WI38 (cell line): Measurements from ENCODE around the gene SLC39A8.

Experiments used
- H3K4me3 ChIP-seq: 2 replicates; pipeline ENCODE4 v1.5.1; 2011; ENCODE audit warnings: low read depth, mild to moderate bottlenecking, control low read depth, low read length
- TF ChIP-seq, protein P1 (sequence below): IDR thresholded peaks from 2 replicates; pipeline ENCODE4 v1.5.1; 2012; ENCODE audit warnings: low read depth, mild to moderate bottlenecking, control low read depth, low read length

The SLC39A8 gene

DNA sequence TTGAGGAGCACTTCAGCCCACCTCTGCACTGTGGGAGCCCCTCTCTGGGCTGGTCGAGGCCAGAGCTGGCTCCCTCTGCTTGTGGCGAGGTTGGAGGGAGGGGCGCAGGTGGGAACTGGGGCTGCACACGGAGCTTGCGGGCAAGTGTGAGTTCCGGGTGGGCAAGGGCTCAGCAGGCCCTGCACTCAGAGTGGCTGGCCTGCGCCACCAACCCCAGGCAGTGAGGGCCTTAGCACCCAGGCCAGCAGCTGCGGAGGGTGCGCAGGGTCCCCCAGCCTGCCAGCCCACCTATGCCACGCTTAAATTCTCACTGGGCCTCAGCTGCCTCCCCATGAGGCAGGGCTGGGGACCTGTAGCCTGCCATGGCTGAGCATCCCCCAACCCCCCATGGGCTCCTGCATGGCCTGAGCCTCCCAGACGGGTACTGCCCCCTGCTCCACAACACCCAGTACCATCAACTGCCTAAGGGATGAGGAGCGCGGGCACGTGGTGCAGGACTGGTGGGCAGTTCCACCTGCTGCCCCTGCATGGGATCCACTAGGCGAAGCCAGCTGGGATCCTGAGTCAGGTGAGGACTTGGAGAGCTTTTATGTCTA is 110.9 kb downstream of the SLC39A8 start:
- TF ChIP-seq, protein P1, sequence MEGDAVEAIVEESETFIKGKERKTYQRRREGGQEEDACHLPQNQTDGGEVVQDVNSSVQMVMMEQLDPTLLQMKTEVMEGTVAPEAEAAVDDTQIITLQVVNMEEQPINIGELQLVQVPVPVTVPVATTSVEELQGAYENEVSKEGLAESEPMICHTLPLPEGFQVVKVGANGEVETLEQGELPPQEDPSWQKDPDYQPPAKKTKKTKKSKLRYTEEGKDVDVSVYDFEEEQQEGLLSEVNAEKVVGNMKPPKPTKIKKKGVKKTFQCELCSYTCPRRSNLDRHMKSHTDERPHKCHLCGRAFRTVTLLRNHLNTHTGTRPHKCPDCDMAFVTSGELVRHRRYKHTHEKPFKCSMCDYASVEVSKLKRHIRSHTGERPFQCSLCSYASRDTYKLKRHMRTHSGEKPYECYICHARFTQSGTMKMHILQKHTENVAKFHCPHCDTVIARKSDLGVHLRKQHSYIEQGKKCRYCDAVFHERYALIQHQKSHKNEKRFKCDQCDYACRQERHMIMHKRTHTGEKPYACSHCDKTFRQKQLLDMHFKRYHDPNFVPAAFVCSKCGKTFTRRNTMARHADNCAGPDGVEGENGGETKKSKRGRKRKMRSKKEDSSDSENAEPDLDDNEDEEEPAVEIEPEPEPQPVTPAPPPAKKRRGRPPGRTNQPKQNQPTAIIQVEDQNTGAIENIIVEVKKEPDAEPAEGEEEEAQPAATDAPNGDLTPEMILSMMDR, result no peak

DNA sequence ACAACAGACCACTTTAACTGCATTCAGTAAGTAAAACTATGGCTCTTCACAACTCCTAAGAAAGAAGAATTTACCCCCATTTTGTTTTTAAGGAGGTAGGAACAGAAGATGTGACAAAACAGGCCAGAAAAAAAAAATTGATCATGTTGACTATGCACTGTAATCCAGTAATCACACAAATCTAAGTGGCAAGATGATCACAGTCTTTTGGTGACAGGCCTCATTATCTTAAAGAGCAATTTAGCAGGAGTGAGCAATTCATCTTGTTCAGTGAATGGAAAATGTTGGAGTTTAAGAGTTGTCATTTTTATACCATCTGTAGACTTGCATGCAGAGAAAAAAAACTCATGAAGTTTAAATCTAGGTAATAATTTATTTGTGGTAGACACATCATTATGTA is 115.1 kb downstream of the SLC39A8 start:
- TF ChIP-seq, protein P1, result no peak
- no peak overlapping the region for H3K4me3 ChIP-seq

More for the DNA sequence above, 110.9 kb downstream of the SLC39A8 start:
- H3K4me3 ChIP-seq, result no peak overlapping the region

DNA sequence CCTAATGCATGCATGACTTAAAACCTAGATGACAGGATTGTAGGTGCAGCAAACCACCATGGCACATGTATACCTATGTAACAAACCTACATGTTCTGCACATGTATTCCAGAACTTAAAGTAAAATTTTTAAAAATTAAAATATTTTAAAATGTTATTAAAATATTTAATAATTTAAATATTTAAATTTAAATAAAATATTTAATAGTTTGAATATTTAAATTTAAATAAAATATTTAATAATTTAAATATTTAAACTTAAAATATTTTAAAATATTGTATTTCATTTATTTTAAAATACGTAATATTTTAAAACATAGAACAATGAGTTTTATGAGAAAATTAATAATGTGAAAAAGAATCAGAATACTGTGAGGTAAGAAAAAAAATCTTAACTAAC is 117.9 kb downstream of the SLC39A8 start:
- no peak overlapping the region for H3K4me3 ChIP-seq
- TF ChIP-seq, protein P1, result no peak

DNA sequence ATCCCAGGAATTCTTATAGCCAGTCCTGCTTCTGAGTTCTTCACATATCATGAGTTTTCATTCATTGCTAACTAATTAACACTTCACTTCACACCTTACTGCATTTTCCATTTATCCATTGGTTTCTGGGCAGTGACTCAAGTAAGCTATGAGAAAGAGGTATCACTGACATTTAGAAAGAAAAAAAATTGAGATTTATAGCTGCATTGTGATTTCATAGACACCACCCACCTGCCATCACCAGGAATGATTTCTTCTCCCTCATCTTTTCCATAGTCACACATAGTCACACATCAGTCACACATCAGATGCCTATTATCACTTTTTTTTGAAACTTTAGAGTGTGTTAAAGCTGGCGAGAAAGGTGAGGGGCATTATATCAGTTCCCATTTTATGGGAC is 121.8 kb downstream of the SLC39A8 start:
- TF ChIP-seq, protein P1, result no peak
- no peak overlapping the region for H3K4me3 ChIP-seq

DNA sequence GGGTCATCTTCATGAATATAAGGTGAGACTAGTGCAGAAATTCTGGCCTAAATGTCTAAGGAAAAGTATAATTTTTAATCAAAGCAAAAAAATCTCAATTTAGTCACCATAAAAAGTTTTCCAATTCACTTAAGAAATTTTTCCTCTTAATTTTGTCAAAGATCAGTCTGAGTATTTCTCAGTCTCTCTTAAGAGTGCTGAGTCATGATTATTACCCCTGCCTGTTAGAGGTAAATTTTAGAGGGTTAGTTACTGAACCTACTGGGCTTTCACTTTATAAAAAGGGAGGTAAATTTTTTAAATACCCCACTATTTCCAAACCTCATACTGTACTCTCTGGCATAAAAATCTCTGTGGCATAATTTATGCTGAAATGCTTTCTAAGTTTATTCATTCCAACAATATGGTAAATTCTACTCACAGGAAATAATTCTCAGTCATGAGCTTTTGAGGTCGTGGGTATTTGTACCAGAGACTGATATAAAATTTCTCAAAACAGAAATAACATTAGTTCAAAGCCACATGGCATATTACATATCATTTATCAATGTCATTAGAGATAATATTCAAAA is 122.4 kb downstream of the SLC39A8 start:
- no peak overlapping the region for H3K4me3 ChIP-seq
- TF ChIP-seq, protein P1, result no peak

DNA sequence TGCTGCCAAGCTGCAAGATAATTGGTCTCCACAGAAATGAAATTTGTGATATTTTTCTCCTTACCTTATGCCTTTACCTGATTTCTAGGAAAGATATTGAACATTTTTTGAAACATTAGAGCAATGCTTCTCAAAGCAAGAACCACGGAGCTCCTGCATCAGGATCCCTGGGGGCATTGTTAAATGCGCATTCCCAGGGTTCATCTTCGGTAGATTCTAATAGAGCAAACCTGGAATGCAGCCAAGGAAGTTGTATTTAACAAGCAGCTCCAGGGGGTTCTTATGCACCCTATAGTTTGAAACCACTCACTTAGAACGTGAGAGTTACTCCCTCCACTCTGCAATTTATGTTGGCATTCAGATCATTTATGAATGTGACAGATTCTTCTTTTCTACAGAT is 126.2 kb downstream of the SLC39A8 start:
- no peak overlapping the region for H3K4me3 ChIP-seq

DNA sequence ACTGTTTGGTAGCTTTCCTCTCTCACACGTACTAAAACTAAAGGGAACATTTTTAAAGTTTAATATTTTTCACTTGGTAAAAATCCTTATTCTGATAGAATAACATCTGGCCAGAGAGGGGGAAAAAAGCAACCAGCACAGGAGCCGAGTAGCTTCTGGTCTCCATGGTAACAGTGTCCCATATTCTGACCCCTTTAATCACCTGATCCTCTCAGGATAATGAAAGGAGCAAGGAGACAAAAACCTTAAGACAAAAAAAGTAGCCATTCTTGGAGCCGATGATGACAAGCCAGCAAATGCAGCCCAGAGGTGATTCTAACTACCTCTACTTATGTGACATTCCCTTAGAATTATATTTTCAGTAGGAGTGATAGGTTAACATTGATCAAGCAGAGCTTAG is 126.6 kb downstream of the SLC39A8 start:
- no peak overlapping the region for H3K4me3 ChIP-seq
- TF ChIP-seq, protein P1, result no peak

More for the DNA sequence above, 126.2 kb downstream of the SLC39A8 start:
- TF ChIP-seq, protein P1, result no peak
